ENCODE data around the gene SUSD2. TPM values are rescaled to one million over a fixed set of nuclear protein-coding genes. Genes with fewer than 3 reads are reported as not detected.

The SUSD2 gene
- total RNA-seq, 2 experiments from 2014 or later, result 0.23 to 0.63 TPM

GRCh38 chr22:24166811-24167210, 14.5 kb upstream of the SUSD2 start:
- H3K27ac Mint-ChIP-seq, result no peak overlapping the region
- DNase-seq, result no peak
- peaks cover 25% of the 10 kb centered on the region for H3K36me3 Mint-ChIP-seq (ENCODE audit: low read depth)
- POLR2A ChIA-PET, result no interaction called here
- no peak overlapping the region for H3K4me3 Mint-ChIP-seq
- peaks cover 10% of the 10 kb centered on the region for H3K4me1 Mint-ChIP-seq
- H3K9me3 Mint-ChIP-seq, result no peaks in the 10 kb centered on the region
- no peaks in the 10 kb centered on the region for H3K27me3 Mint-ChIP-seq
- CTCF ChIA-PET, result interaction anchor here (5.7 kb wide), 1 partner anchor 11 kb away, joined by 21 read pairs; no protein-coding TSS in a partner anchor

DNA sequence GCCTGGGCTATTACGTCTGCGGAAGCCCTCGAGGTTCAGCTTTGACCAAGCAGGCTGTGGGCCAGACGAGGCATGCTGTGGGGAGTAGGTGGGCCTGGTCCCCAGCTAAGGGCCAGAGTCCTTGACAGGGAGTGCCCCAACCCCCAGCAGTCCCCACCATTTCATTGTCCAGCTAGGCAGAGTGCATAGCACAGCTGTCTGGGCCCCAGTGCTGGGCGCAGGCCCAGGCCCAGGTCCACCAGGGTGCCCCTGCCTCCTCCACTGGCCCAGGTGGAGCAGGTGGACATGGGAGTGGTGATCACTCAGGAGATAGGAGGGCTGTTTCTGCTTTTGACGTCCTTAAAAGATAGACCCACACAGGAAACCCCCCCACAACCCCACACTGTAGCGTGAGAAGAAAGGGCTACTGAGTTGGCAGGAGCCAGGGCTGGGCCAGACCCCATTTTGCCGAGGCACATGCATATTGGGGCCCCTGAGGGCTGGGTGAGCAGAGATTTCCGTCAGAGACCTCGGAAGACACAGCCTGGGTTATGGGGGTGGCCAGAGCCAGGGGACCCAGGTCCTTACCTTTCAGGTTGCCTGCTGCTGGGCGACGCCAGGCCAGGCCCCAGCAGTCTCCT, 11.7 kb upstream of the SUSD2 start:
- Mint-ChIP-seq H3K36me3 (ENCODE audit: low read depth) (peaks cover 33% of the 10 kb centered on the region), H3K27ac (no peak overlapping the region), H3K9me3 (no peaks in the 10 kb centered on the region), H3K4me3 (no peak overlapping the region), H3K27me3 (no peaks in the 10 kb centered on the region), H3K4me1 (no peaks in the 10 kb centered on the region)
- DNase-seq, result no peak
- ChIA-PET POLR2A (interaction anchor here (1.1 kb wide), 1 partner anchor 12 kb away, joined by 3 read pairs; no protein-coding TSS in a partner anchor), CTCF (interaction anchor here (5.7 kb wide), 1 partner anchor 13 kb away, joined by 21 read pairs; no protein-coding TSS in a partner anchor)

GRCh38 chr22:24170188-24170587, 11.1 kb upstream of the SUSD2 start:
- H3K9me3 Mint-ChIP-seq, result no peaks in the 10 kb centered on the region
- no peaks in the 10 kb centered on the region for H3K27me3 Mint-ChIP-seq
- CTCF ChIA-PET, result interaction anchor here (5.7 kb wide), 1 partner anchor 14 kb away, joined by 21 read pairs; no protein-coding TSS in a partner anchor
- no peak overlapping the region for H3K4me3 Mint-ChIP-seq
- POLR2A ChIA-PET, result interaction anchor here (0.6 kb wide), 1 partner anchor 927 kb away, joined by 3 read pairs; no protein-coding TSS in a partner anchor
- H3K36me3 Mint-ChIP-seq (ENCODE audit: low read depth), result peaks cover 32% of the 10 kb centered on the region
- no peak for DNase-seq
- H3K4me1 Mint-ChIP-seq, result no peaks in the 10 kb centered on the region
- no peak overlapping the region for H3K27ac Mint-ChIP-seq

- POLR2A ChIA-PET, result interaction anchor here (0.6 to 0.7 kb wide), 2 partner anchors 13 to 927 kb away, joined by 3 to 4 read pairs; no protein-coding TSS in a partner anchor
- CTCF ChIA-PET, result interaction anchor here (5.7 kb wide), 1 partner anchor 15 kb away, joined by 21 read pairs; no protein-coding TSS in a partner anchor
- H3K9me3 Mint-ChIP-seq, result no peaks in the 10 kb centered on the region
Measured at GRCh38 chr22:24170632-24171031, 10.7 kb upstream of the SUSD2 start.

DNA sequence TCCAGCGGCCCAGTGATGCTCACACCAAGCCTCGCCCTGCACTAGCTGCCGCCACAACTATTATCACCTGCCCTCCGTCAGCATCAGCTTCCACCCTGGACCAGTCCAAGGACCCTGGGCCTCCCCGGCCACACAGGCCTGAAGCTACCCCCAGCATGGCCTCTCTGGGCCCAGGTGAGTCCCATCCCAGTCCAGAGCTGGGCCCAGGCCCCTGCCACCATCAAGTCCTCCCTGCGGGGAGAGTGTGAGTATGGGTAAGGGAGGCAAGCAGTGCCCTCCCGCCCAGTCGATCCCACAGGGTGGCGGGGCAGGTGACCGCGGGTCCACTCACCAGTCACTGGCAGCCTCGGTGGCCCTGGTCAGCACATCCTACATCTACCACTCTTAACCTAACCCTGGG, 9.5 kb upstream of the SUSD2 start:
- H3K27me3 Mint-ChIP-seq, result no peaks in the 10 kb centered on the region
- DNase-seq, result no peak
- H3K4me1 Mint-ChIP-seq, result no peaks in the 10 kb centered on the region
- no peak overlapping the region for H3K27ac Mint-ChIP-seq
- H3K4me3 Mint-ChIP-seq, result no peak overlapping the region
- H3K36me3 Mint-ChIP-seq (ENCODE audit: low read depth), result peaks cover 27% of the 10 kb centered on the region
- no peaks in the 10 kb centered on the region for H3K9me3 Mint-ChIP-seq
- CTCF ChIA-PET, result no interaction called here
- POLR2A ChIA-PET, result no interaction called here

More at GRCh38 chr22:24170632-24171031, 10.7 kb upstream of the SUSD2 start:
- peaks cover 29% of the 10 kb centered on the region for H3K36me3 Mint-ChIP-seq (ENCODE audit: low read depth)
- no peaks in the 10 kb centered on the region for H3K27me3 Mint-ChIP-seq
- no peak overlapping the region for H3K4me3 Mint-ChIP-seq
- H3K27ac Mint-ChIP-seq, result no peak overlapping the region
- no peaks in the 10 kb centered on the region for H3K4me1 Mint-ChIP-seq
- no peak for DNase-seq

- no peaks in the 10 kb centered on the region for H3K9me3 Mint-ChIP-seq
- no peak overlapping the region for H3K27ac Mint-ChIP-seq
- DNase-seq, result peak; percentile 68
- POLR2A ChIA-PET, result interaction anchor here (1.0 kb wide), 1 partner anchor 164 kb away, joined by 3 read pairs; the partner anchor contains the start of gene CABIN1
- CTCF ChIA-PET, result interaction anchor here (0.5 to 6.7 kb wide), 17 partner anchors 10 to 448 kb away, joined by 3 to 51 read pairs (median 3); partner anchors contain the start of gene CABIN1
- no peaks in the 10 kb centered on the region for H3K27me3 Mint-ChIP-seq
- H3K36me3 Mint-ChIP-seq (ENCODE audit: low read depth), result peaks cover 18% of the 10 kb centered on the region
- H3K4me1 Mint-ChIP-seq, result no peaks in the 10 kb centered on the region
- no peak overlapping the region for H3K4me3 Mint-ChIP-seq
Measured at GRCh38 chr22:24175160-24175808, 6.0 kb upstream of the SUSD2 start.

- H3K27ac Mint-ChIP-seq, result no peak overlapping the region
- CTCF ChIA-PET, result interaction anchor here (0.5 to 6.7 kb wide), 5 partner anchors 20 to 449 kb away, joined by 3 to 51 read pairs (median 8); no protein-coding TSS in a partner anchor
- no peak overlapping the region for H3K4me3 Mint-ChIP-seq
- no peaks in the 10 kb centered on the region for H3K27me3 Mint-ChIP-seq
- DNase-seq, result no peak
- no peaks in the 10 kb centered on the region for H3K4me1 Mint-ChIP-seq
- H3K36me3 Mint-ChIP-seq (ENCODE audit: low read depth), result peaks cover 18% of the 10 kb centered on the region
- H3K9me3 Mint-ChIP-seq, result no peaks in the 10 kb centered on the region
- POLR2A ChIA-PET, result no interaction called here
Measured at GRCh38 chr22:24176040-24176439, 5.2 kb upstream of the SUSD2 start.

- H3K27me3 Mint-ChIP-seq, result no peaks in the 10 kb centered on the region
- H3K36me3 Mint-ChIP-seq (ENCODE audit: low read depth), result peaks cover 15% of the 10 kb centered on the region
- no peak overlapping the region for H3K27ac Mint-ChIP-seq
- CTCF ChIA-PET, result interaction anchor here (6.7 kb wide), 1 partner anchor 20 kb away, joined by 51 read pairs; no protein-coding TSS in a partner anchor
- POLR2A ChIA-PET, result no interaction called here
- H3K4me3 Mint-ChIP-seq, result no peak overlapping the region
- H3K4me1 Mint-ChIP-seq, result no peaks in the 10 kb centered on the region
- no peaks in the 10 kb centered on the region for H3K9me3 Mint-ChIP-seq
- DNase-seq, result no peak
Measured at GRCh38 chr22:24176630-24177029, 4.7 kb upstream of the SUSD2 start.

DNA sequence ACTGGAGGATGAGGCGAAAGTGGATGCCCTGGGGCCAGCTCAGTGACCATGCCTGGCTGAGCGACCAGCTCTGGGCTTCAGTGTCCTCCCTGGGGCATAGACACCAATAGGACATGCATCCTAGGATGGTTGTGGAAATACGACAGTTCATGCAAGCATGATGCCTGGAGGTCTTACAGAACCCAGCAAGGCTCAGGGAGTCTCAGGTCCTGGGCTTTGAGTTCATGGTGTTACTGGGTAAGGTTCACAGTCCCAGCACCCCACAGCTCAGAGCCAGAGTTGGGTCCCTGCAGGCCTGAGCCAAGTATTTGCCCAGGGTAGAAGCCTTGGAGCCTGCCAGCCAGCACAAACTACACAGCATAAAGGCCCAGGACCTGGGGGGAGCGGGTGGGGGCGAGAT, 4.2 kb upstream of the SUSD2 start:
- no peak overlapping the region for H3K27ac Mint-ChIP-seq
- ChIA-PET POLR2A (no interaction called here), CTCF (interaction anchor here (6.7 kb wide), 1 partner anchor 21 kb away, joined by 51 read pairs; no protein-coding TSS in a partner anchor)
- no peak overlapping the region for H3K4me3 Mint-ChIP-seq
- no peaks in the 10 kb centered on the region for H3K9me3 Mint-ChIP-seq
- no peaks in the 10 kb centered on the region for H3K4me1 Mint-ChIP-seq
- peaks cover 11% of the 10 kb centered on the region for H3K36me3 Mint-ChIP-seq (ENCODE audit: low read depth)
- no peaks in the 10 kb centered on the region for H3K27me3 Mint-ChIP-seq
- DNase-seq, result no peak

DNA sequence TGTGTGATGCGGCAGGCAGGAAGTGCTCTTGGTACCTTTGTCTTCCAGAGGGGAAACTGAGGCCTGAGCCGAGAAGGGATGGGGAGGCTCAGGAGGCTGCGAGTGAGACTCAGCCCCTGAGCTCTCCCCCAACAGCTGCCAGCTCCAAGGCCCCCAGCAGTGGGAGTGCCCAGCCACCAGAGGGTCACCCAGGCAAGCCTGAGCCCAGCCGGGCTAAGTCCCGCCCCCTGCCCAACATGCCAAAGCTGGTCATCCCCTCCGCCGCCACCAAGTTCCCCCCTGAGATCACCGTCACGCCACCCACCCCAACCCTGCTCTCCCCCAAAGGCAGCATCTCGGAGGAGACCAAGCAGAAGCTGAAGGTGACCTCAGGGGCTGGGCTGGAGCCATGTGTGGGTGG, 3.8 kb upstream of the SUSD2 start:
- Mint-ChIP-seq H3K4me3 (no peak overlapping the region), H3K27me3 (no peaks in the 10 kb centered on the region), H3K27ac (no peak overlapping the region), H3K36me3 (ENCODE audit: low read depth) (peaks cover 8% of the 10 kb centered on the region), H3K9me3 (no peaks in the 10 kb centered on the region), H3K4me1 (no peaks in the 10 kb centered on the region)
- POLR2A ChIA-PET, result no interaction called here
- no peak for DNase-seq
- CTCF ChIA-PET, result interaction anchor here (6.7 kb wide), 1 partner anchor 21 kb away, joined by 51 read pairs; no protein-coding TSS in a partner anchor

DNA sequence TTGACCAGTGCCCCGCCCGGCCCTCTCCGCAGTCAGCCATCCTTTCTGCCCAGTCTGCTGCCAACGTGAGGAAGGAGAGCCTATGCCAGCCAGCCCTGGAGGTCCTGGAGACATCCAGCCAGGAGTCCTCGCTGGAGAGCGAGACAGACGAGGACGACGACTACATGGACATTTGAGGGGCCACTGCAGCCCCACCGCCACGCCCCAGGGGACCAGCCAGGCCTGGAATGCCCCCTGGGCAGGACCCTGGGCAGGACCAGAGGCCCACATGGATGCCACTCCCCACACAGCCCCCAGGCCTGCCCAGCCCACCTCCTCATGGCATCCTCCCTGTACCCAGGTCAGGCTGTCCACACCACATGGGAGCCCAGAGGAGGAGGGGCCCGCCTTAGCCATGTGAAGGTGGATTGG, 3.3 kb upstream of the SUSD2 start:
- no peaks in the 10 kb centered on the region for H3K4me1 Mint-ChIP-seq
- H3K9me3 Mint-ChIP-seq, result no peaks in the 10 kb centered on the region
- no peak for DNase-seq
- POLR2A ChIA-PET, result no interaction called here
- no peaks in the 10 kb centered on the region for H3K27me3 Mint-ChIP-seq
- no peak overlapping the region for H3K27ac Mint-ChIP-seq
- CTCF ChIA-PET, result interaction anchor here (6.7 kb wide), 1 partner anchor 22 kb away, joined by 51 read pairs; no protein-coding TSS in a partner anchor
- peaks cover 5% of the 10 kb centered on the region for H3K36me3 Mint-ChIP-seq (ENCODE audit: low read depth)
- H3K4me3 Mint-ChIP-seq, result no peak overlapping the region

GRCh38 chr22:24178502-24179440, 2.5 kb upstream of the SUSD2 start:
- Mint-ChIP-seq H3K36me3 (ENCODE audit: low read depth) (peaks cover 3% of the 10 kb centered on the region), H3K9me3 (no peaks in the 10 kb centered on the region), H3K4me3 (no peak overlapping the region), H3K27me3 (no peaks in the 10 kb centered on the region), H3K27ac (no peak overlapping the region), H3K4me1 (no peaks in the 10 kb centered on the region)
- ChIA-PET POLR2A (no interaction called here), CTCF (interaction anchor here (0.6 to 6.7 kb wide), 5 partner anchors 14 to 117 kb away, joined by 3 to 51 read pairs (median 4); no protein-coding TSS in a partner anchor)
- no peak for DNase-seq

Data from activated CD4-positive, alpha-beta memory T cell treated with anti-CD3 and anti-CD28 coated beads, Interleukin-2, amount 10 ng/mL, durations not matched to agents 7 days and 5 days (primary cell).